ENCODE measurements around the gene SDHAF3. TPM values are rescaled to one million over a fixed set of nuclear protein-coding genes. Genes with fewer than 3 reads are reported as not detected.
A peak's percentile ranks its signal among the peaks of the same experiment; 100 is the strongest.

SDHAF3 gene
- total RNA-seq, 1 experiment from 2014 or later, result 16.1 TPM

GRCh38 chr7:97145068-97145467 is 27.6 kb downstream of the SDHAF3 start:
- BruUV-seq (replicated peaks), result no TSS peak
- in situ Hi-C loops (cut with HindIII; ENCODE audit: low pct_unique_long_range_greater_than_20kb, low sequenced_read_pairs), result no loop called here
- POLR2A ChIA-PET, result no interaction called here
- Histone ChIP-seq H3K27ac (ENCODE audit: low read length) (no peak overlapping the region), H3K36me3 (ENCODE audit: control insufficient read depth, insufficient read depth, low read length) (no peaks in the 10 kb centered on the region), H3K27me3 (ENCODE audit: control insufficient read depth, insufficient read depth, low read length) (no peaks in the 10 kb centered on the region), H3K4me3 (ENCODE audit: low read depth in 2 of 2, low read length in 2 of 2) (no peak overlapping the region), H3K4me1 (ENCODE audit: control insufficient read depth, insufficient read depth, low read length) (no peaks in the 10 kb centered on the region), H3K9me3 (ENCODE audit: control insufficient read depth, insufficient read depth, low read depth, low read length) (no peaks in the 10 kb centered on the region)
- CTCF ChIA-PET, result interaction anchor here (0.5 to 0.9 kb wide), 6 partner anchors 28 to 829 kb away, joined by 3 to 12 read pairs (median 4); no protein-coding TSS in a partner anchor
- DNase-seq (ENCODE audit: low read depth, low spot score), result peak; percentile 22
- no peak for TF ChIP-seq SIN3A (IDR thresholded peaks at IDR 0.05; ENCODE audit: borderline replicate concordance, insufficient read depth, low read depth, low read length)
- TF ChIP-seq CTCF (IDR thresholded peaks at IDR 0.05), result peak; percentile 48; the same call in 1 of the 2 replicates
- ATAC-seq, result no peak
- intact Hi-C loops (cut with micrococcal nuclease; ENCODE audit: unreplicated experiment), result loop anchor here (1.0 to 10.0 kb wide), 2 partner anchors 34 to 700 kb away; no protein-coding TSS in a partner anchor

GRCh38 chr7:97149843-97150242 is 32.3 kb downstream of the SDHAF3 start:
- H3K27me3 ChIP-seq (ENCODE audit: control insufficient read depth, insufficient read depth, low read length), result no peaks in the 10 kb centered on the region
- H3K4me1 ChIP-seq (ENCODE audit: control insufficient read depth, insufficient read depth, low read length), result no peaks in the 10 kb centered on the region
- no peak for DNase-seq (ENCODE audit: low read depth, low spot score)
- in situ Hi-C loops (cut with HindIII; ENCODE audit: low pct_unique_long_range_greater_than_20kb, low sequenced_read_pairs), result no loop called here
- no TSS peak for BruUV-seq (replicated peaks)
- no peaks in the 10 kb centered on the region for H3K9me3 ChIP-seq (ENCODE audit: control insufficient read depth, insufficient read depth, low read depth, low read length)
- TF ChIP-seq POLR2AphosphoS5 (IDR thresholded peaks at IDR 0.05; ENCODE audit: low read depth, low read length) (no peak), CTCF (IDR thresholded peaks at IDR 0.05) (no peak), TCF7L2 (IDR thresholded peaks at IDR 0.05; ENCODE audit: low read depth, low read length) (no peak), SIN3A (IDR thresholded peaks at IDR 0.05; ENCODE audit: borderline replicate concordance, insufficient read depth, low read depth, low read length) (no peak), REST (IDR thresholded peaks at IDR 0.05; ENCODE audit: insufficient read depth in 1 of 2, low read depth in 2 of 2, low read length in 1 of 2) (no peak)
- no peak overlapping the region for H3K27ac ChIP-seq (ENCODE audit: low read length)
- ATAC-seq, result no peak
- intact Hi-C loops (cut with micrococcal nuclease; ENCODE audit: unreplicated experiment), result loop anchor here (10.0 kb wide), 1 partner anchor 695 kb away; no protein-coding TSS in a partner anchor
- CTCF ChIA-PET, result no interaction called here
- H3K36me3 ChIP-seq (ENCODE audit: control insufficient read depth, insufficient read depth, low read length), result no peaks in the 10 kb centered on the region
- no peak overlapping the region for H3K4me3 ChIP-seq (ENCODE audit: low read depth in 2 of 2, low read length in 2 of 2)
- POLR2A ChIA-PET, result no interaction called here
